HG03064 (cell line): ENCODE data around the gene SLC23A2.
"Not testable (repeated sequence)": the region's sequence is repeated elsewhere in the genome, so short reads cannot be mapped to it uniquely, and the experiment has no call there.

ENCODE experiments used
- ATAC-seq: cut with Tn5 transposase; IDR thresholded peaks from one replicate; pipeline ENCODE4 v1.9.1; 2021; ENCODE audit warnings: low read depth; ENCODE audit not compliant: unreplicated experiment

Gene SLC23A2

GRCh38 chr20:5001174-5002076 lies at the start of gene SLC23A2:
Gene SLC23A2 (minus strand): TSS chr20:5001510. CDS start chr20:4932562, 68,948 bp downstream.
- no peak for ATAC-seq

- ATAC-seq = no peak
Measured at GRCh38 chr20:5046656-5047339, 45.5 kb upstream of the SLC23A2 start.

GRCh38 chr20:5045906-5046305 lies 44.6 kb upstream of the SLC23A2 start:
- ATAC-seq = no peak

- no peak for ATAC-seq
Measured at GRCh38 chr20:5044075-5044620, 42.8 kb upstream of the SLC23A2 start.

- ATAC-seq = no peak
Measured at GRCh38 chr20:5041433-5041832, 40.1 kb upstream of the SLC23A2 start.

GRCh38 chr20:5040345-5040744 lies 39.0 kb upstream of the SLC23A2 start:
- ATAC-seq = no peak

GRCh38 chr20:5039889-5040288 lies 38.6 kb upstream of the SLC23A2 start:
- ATAC-seq = no peak

- no peak for ATAC-seq
Measured at GRCh38 chr20:5039255-5039657, 37.9 kb upstream of the SLC23A2 start.

- ATAC-seq = no peak
Measured at GRCh38 chr20:5036828-5037227, 35.5 kb upstream of the SLC23A2 start.

- not testable (repeated sequence) for ATAC-seq
Measured at GRCh38 chr20:5035518-5035917, 34.2 kb upstream of the SLC23A2 start.

GRCh38 chr20:5033566-5033965 lies 32.3 kb upstream of the SLC23A2 start:
- no peak for ATAC-seq

GRCh38 chr20:5031701-5032100 lies 30.4 kb upstream of the SLC23A2 start:
- not testable (repeated sequence) for ATAC-seq

- no peak for ATAC-seq
Measured at GRCh38 chr20:5031206-5031557, 29.9 kb upstream of the SLC23A2 start.

GRCh38 chr20:5030348-5031205 lies 29.3 kb upstream of the SLC23A2 start:
- ATAC-seq = no peak

GRCh38 chr20:5028258-5029059 lies 27.1 kb upstream of the SLC23A2 start:
- ATAC-seq = not testable (repeated sequence)

GRCh38 chr20:5024982-5025381 lies 23.7 kb upstream of the SLC23A2 start:
- no peak for ATAC-seq

- ATAC-seq = no peak
Measured at GRCh38 chr20:5024103-5024502, 22.8 kb upstream of the SLC23A2 start.

- ATAC-seq = not testable (repeated sequence)
Measured at GRCh38 chr20:5023171-5023570, 21.9 kb upstream of the SLC23A2 start.

- ATAC-seq = no peak
Measured at GRCh38 chr20:5020760-5021159, 19.4 kb upstream of the SLC23A2 start.
